Endothelial cell of umbilical vein (primary cell): ENCODE measurements around the gene PROB1. TPM values are rescaled to one million over a fixed set of nuclear protein-coding genes. Genes with fewer than 3 reads are reported as not detected.

Source experiments
- BruUV-seq: library from RNA; stranded (reverse); fragments of 400-500 nt; replicated peaks from 2 replicates; lab custom pipeline; 2021; lab: Mats Ljungman, UMichigan
- CTCF ChIA-PET: fragments of 300-600, 350-600 bp; sonication (Branson Sonifier 250); formaldehyde crosslinking; loops from one replicate; lab custom pipeline; 2021; ENCODE audit warnings: antibody characterized with exemption, inconsistent platforms; lab: Charles Lee
- POLR2A ChIA-PET: fragments of 300-600, 350-600 bp; sonication (Branson Sonifier 250); formaldehyde crosslinking; loops from one replicate; lab custom pipeline; 2021; ENCODE audit warnings: antibody characterized with exemption, inconsistent platforms; lab: Charles Lee
- DNase-seq: peaks from one replicate; pipeline ENCODE4 v3.0.0-alpha.2; 2011; ENCODE audit warnings: low read depth, low spot score
- FAIRE-seq: peaks from 2 replicates; lab custom pipeline; 2011; peaks lifted over from hg19 to GRCh38; lab: Jason Lieb, UNC
- H2AFZ ChIP-seq: 2 replicates; pipeline ENCODE4 v1.6.0; 2012; ENCODE audit warnings: low read depth, low read length, control low read depth, inconsistent platforms
- H3K27ac ChIP-seq: 2 replicates; pipeline ENCODE4 v1.5.1; 2011; ENCODE audit warnings: low read depth, mild to moderate bottlenecking, control low read depth, low read length, moderate library complexity; ENCODE audit not compliant: insufficient read depth
- H3K27me3 ChIP-seq, 2 experiments: 2 replicates each; pipeline versions ENCODE4 v1.6.0 to v1.6.1; 2011; ENCODE audit warnings: low read length in 2 of 2, mixed read lengths in 1 of 2; ENCODE audit not compliant: control insufficient read depth in 2 of 2, insufficient read depth in 2 of 2
- H3K36me3 ChIP-seq, 2 experiments: 2 replicates in 1 of 2; 3 replicates in 1 of 2; pipeline ENCODE4 v1.5.1; 2011; ENCODE audit warnings: low read length in 2 of 2, mild to moderate bottlenecking in 1 of 2, moderate library complexity in 1 of 2; ENCODE audit not compliant: control insufficient read depth in 2 of 2, insufficient read depth in 2 of 2; ENCODE audit errors: extremely low read depth in 1 of 2
- H3K4me1 ChIP-seq: 3 replicates; pipeline ENCODE4 v1.5.1; 2011; ENCODE audit warnings: mild to moderate bottlenecking, low read length; ENCODE audit not compliant: control insufficient read depth, insufficient read depth; ENCODE audit errors: extremely low read depth
- H3K4me2 ChIP-seq: 2 replicates; pipeline ENCODE4 v1.6.1; 2011; ENCODE audit warnings: low read length, control low read depth, mixed read lengths; ENCODE audit not compliant: insufficient read depth
- H3K4me3 ChIP-seq, 3 experiments: fragments of 200-600 bp in 1 of 3; sonication (generic), shearing (Covaris generic) in 1 of 3; replicated peaks in 1 of 3; 2 replicates each; pipeline ENCODE4 v1.5.1; 2011 to 2016; ENCODE audit warnings: control low read depth in 3 of 3, low read length in 3 of 3, mild to moderate bottlenecking in 2 of 3, inconsistent platforms in 1 of 3, low read depth in 1 of 3, moderate library complexity in 1 of 3; ENCODE audit not compliant: insufficient read depth in 1 of 3
- H3K79me2 ChIP-seq: 2 replicates; pipeline ENCODE4 v1.6.0; 2012; ENCODE audit warnings: low read length, inconsistent platforms; ENCODE audit not compliant: control insufficient read depth, insufficient read depth
- H3K9ac ChIP-seq: replicated peaks from 2 replicates; pipeline ENCODE3; 2011; ENCODE audit warnings: low read length, control low read depth; ENCODE audit not compliant: insufficient read depth; ENCODE audit errors: extremely low read depth
- H3K9me1 ChIP-seq: replicated peaks from 3 replicates; pipeline ENCODE4 v1.6.0; 2011; ENCODE audit warnings: mild to moderate bottlenecking, low read length; ENCODE audit not compliant: control insufficient read depth, insufficient read depth; ENCODE audit errors: extremely low read depth
- H3K9me3 ChIP-seq: replicated peaks from 2 replicates; pipeline ENCODE4 v1.5.1; 2012; ENCODE audit warnings: low read length, inconsistent platforms; ENCODE audit not compliant: control insufficient read depth, insufficient read depth
- H4K20me1 ChIP-seq: replicated peaks from 2 replicates; pipeline ENCODE3; 2011; ENCODE audit warnings: mild to moderate bottlenecking, low read length; ENCODE audit not compliant: control insufficient read depth, insufficient read depth; ENCODE audit errors: extremely low read depth
- EZH2 ChIP-seq: IDR thresholded peaks from 2 replicates; pipeline ENCODE4 v1.6.1; 2012; ENCODE audit warnings: borderline replicate concordance, low read depth, mild to moderate bottlenecking, moderate library complexity, low read length, inconsistent platforms; ENCODE audit not compliant: severe bottlenecking
- FOS ChIP-seq: IDR thresholded peaks from 2 replicates; pipeline ENCODE4 v1.6.1; 2011; ENCODE audit warnings: mild to moderate bottlenecking, low read length, moderate library complexity, borderline replicate concordance; ENCODE audit not compliant: insufficient read depth
- GATA2 ChIP-seq: IDR thresholded peaks from 2 replicates; pipeline ENCODE4 v1.7.0; 2011; ENCODE audit warnings: low read depth, mild to moderate bottlenecking, moderate library complexity, mixed read lengths, low read length; ENCODE audit not compliant: insufficient read length, insufficient read depth
- JUN ChIP-seq: IDR thresholded peaks from 2 replicates; pipeline ENCODE4 v1.6.1; 2011; ENCODE audit warnings: borderline replicate concordance, low read depth; ENCODE audit not compliant: insufficient read length, insufficient read depth
- MYC ChIP-seq: IDR thresholded peaks from one replicate; pipeline ENCODE4 v1.6.1; 2011; ENCODE audit warnings: mild to moderate bottlenecking, low read depth, low read length
- POLR2A ChIP-seq: IDR thresholded peaks from 2 replicates; pipeline ENCODE4 v1.6.1; 2012; ENCODE audit warnings: low read depth, mild to moderate bottlenecking, control low read depth, low read length
- POLR2AphosphoS5 ChIP-seq: IDR thresholded peaks from 2 replicates; pipeline ENCODE4 v1.6.1; 2012; ENCODE audit warnings: low read depth, mild to moderate bottlenecking, control low read depth, low read length, moderate library complexity; ENCODE audit not compliant: insufficient read depth
- dilution Hi-C: fragments of 300-500 bp; cut with MboI; formaldehyde crosslinking; loops from one replicate; pipeline ENCODE4 v1.15.0; 2019; ENCODE audit warnings: low sequenced_read_pairs; ENCODE audit not compliant: extremely low pct_ligation_motif_present
- intact Hi-C: fragments of 100-400 bp; cut with micrococcal nuclease; formaldehyde crosslinking; loops from one replicate; pipeline ENCODE4 v1.10.0; 2022
- polyA plus RNA-seq, 4 experiments: library from polyadenylated mRNA; depleted of rRNA in 3 of 4; stranded (reverse) in 3 of 4; unstranded in 1 of 4; fragments of >200 nt; gene quantifications; 2 replicates each; pipeline versions ENCODE4 v1.2.1 to v1.2.3, GENCODE V29; 2011 to 2012; ENCODE audit warnings: missing spikeins in 1 of 4
- total RNA-seq: library from RNA; stranded (reverse); gene quantifications from 2 replicates; pipeline ENCODE4 v1.2.3, GENCODE V29; 2021
- TF ChIP-seq, protein P1 (sequence below): IDR thresholded peaks from 2 replicates; pipeline ENCODE4 v1.6.1; 2011; ENCODE audit not compliant: insufficient read depth, insufficient read length
- TF ChIP-seq, protein P2 (sequence below), 2 donors: IDR thresholded peaks; 1 replicate in 1 of 2; 2 replicates in 1 of 2; pipeline ENCODE4 v1.5.1; 2011; ENCODE audit warnings: low read length in 2 of 2, mild to moderate bottlenecking in 2 of 2, moderate library complexity in 2 of 2, control low read depth in 1 of 2, inconsistent platforms in 1 of 2, low read depth in 1 of 2; ENCODE audit not compliant: insufficient read depth in 1 of 2; ENCODE audit errors: extremely low read depth in 1 of 2

The PROB1 gene
- total and polyA plus RNA-seq, 2 donors (not counting 3 experiments of a cell fraction or from before 2014, with no cell fraction given) = 0.47 to 1.9 TPM

DNA sequence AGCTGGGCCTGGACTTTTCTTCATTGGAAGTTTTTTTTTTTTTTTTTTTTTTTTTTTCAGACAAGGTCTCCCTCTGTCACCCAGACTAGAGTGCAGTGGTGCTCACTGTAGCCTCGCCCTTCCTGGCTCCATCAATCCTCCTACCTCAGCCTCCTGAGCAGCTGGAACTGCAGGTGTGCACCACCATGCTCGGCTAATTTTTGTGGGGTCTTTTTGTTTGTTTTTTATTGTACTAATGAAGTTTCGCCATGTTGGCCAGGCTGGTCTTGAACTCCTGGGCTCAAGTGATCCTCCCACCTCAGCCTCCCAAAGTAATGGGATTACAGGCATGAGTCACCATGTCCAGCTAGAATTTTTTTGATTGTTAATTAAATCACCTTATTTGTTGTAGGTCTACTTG lies 40.8 kb upstream of the PROB1 start:
- Histone ChIP-seq H3K4me3 (no peak overlapping the region), H3K27me3 (no peaks in the 10 kb centered on the region), H3K9me3 (no peaks in the 10 kb centered on the region), H3K9me1 (no peaks in the 10 kb centered on the region), H3K27ac (no peak overlapping the region), H3K79me2 (no peaks in the 10 kb centered on the region), H3K36me3 (peaks cover 6 to 8% of the 10 kb centered on the region in 2 experiments), H4K20me1 (no peaks in the 10 kb centered on the region), H3K4me1 (peaks cover 10% of the 10 kb centered on the region), H3K9ac (no peak overlapping the region), H2AFZ (no peak overlapping the region), H3K4me2 (no peak overlapping the region)
- POLR2A ChIA-PET = interaction anchor here (1.7 kb wide), 1 partner anchor 9 kb away, joined by 4 read pairs; no protein-coding TSS in a partner anchor
- dilution Hi-C loops (no loop called here), intact Hi-C loops (no loop called here)
- TF ChIP-seq EZH2 (no peak), JUN (no peak), GATA2 (no peak), FOS (no peak), POLR2A (no peak)
- TF ChIP-seq, protein P1, sequence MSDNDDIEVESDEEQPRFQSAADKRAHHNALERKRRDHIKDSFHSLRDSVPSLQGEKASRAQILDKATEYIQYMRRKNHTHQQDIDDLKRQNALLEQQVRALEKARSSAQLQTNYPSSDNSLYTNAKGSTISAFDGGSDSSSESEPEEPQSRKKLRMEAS = no peak
- CTCF ChIA-PET = interaction anchor here (0.6 to 3.3 kb wide), 3 partner anchors 13 to 78 kb away, joined by 3 to 16 read pairs (median 3); no protein-coding TSS in a partner anchor
- FAIRE-seq (no peak), DNase-seq (no peak)
- BruUV-seq = no TSS peak

DNA sequence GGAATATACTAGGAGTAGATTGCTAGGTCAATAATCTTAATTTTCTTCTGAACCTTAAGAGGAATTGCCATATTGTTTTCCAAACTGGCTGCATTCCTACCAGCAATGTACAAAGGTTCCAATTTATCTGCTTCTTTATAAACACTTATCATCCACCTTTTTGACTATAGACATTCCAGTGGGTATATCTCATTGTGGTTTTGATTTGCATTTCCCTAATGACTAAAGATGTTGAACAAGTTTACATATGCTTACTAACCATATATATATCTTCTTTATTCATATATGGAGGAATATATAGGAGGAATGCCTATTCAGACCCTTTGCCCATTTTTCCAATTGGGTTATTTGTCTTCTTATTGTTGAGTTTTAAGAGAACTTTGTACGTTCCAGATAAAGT lies 36.8 kb upstream of the PROB1 start:
- H2AFZ ChIP-seq = no peak overlapping the region
- ChIA-PET CTCF (interaction anchor here (1.0 kb wide), 1 partner anchor 82 kb away, joined by 3 read pairs; no protein-coding TSS in a partner anchor), POLR2A (interaction anchor here (0.7 kb wide), 1 partner anchor 880 kb away, joined by 5 read pairs; no protein-coding TSS in a partner anchor)
- H3K27ac ChIP-seq = no peak overlapping the region
- FAIRE-seq (no peak), DNase-seq (no peak)
- no peaks in the 10 kb centered on the region for H3K9me3 ChIP-seq
- dilution Hi-C loops = no loop called here
- H3K4me2 ChIP-seq = no peak overlapping the region
- TF ChIP-seq MYC (no peak), EZH2 (no peak), JUN (no peak), GATA2 (no peak), POLR2A (no peak), POLR2AphosphoS5 (no peak), FOS (no peak)
- TF ChIP-seq, protein P2, sequence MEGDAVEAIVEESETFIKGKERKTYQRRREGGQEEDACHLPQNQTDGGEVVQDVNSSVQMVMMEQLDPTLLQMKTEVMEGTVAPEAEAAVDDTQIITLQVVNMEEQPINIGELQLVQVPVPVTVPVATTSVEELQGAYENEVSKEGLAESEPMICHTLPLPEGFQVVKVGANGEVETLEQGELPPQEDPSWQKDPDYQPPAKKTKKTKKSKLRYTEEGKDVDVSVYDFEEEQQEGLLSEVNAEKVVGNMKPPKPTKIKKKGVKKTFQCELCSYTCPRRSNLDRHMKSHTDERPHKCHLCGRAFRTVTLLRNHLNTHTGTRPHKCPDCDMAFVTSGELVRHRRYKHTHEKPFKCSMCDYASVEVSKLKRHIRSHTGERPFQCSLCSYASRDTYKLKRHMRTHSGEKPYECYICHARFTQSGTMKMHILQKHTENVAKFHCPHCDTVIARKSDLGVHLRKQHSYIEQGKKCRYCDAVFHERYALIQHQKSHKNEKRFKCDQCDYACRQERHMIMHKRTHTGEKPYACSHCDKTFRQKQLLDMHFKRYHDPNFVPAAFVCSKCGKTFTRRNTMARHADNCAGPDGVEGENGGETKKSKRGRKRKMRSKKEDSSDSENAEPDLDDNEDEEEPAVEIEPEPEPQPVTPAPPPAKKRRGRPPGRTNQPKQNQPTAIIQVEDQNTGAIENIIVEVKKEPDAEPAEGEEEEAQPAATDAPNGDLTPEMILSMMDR (IDR thresholded peaks at IDR 0.05; ENCODE audit: extremely low read depth in 1 of 2, insufficient read depth in 1 of 2, low read depth in 1 of 2, low read length in 2 of 2) = no peak
- TF ChIP-seq, protein P1 = no peak
- H3K36me3 ChIP-seq = peaks cover 5 to 15% of the 10 kb centered on the region in 2 experiments
- H3K9me1 ChIP-seq = no peaks in the 10 kb centered on the region
- no peak overlapping the region for H3K4me3 ChIP-seq
- intact Hi-C loops = no loop called here
- H3K4me1 ChIP-seq = no peaks in the 10 kb centered on the region
- no peaks in the 10 kb centered on the region for H4K20me1 ChIP-seq
- H3K9ac ChIP-seq = no peak overlapping the region
- no peaks in the 10 kb centered on the region for H3K27me3 ChIP-seq
- no TSS peak for BruUV-seq
- H3K79me2 ChIP-seq = no peaks in the 10 kb centered on the region
